NOMO-1 (cell line): ENCODE measurements around the gene CHURC1.

Experiments
- DNase-seq, 2 experiments: peaks; one replicate each; lab custom pipeline; 2025; ENCODE audit not compliant: unreplicated experiment in 2 of 2; lab: John Stamatoyannopoulos, UW

CHURC1 gene

GRCh38 chr14:64914237-64915028, at the start of gene CHURC1:
CHURC1 (plus strand) TSS chr14:64914455; CDS start chr14:64914496, 41 bp downstream.
- peak; percentile 92 to 94 for DNase-seq

- DNase-seq: no peak
Observed at GRCh38 chr14:64865109-64865508, 49.1 kb upstream of the CHURC1 start.

- no peak for DNase-seq
Observed at GRCh38 chr14:64865992-64866391, 48.3 kb upstream of the CHURC1 start.

GRCh38 chr14:64867182-64867581, 47.1 kb upstream of the CHURC1 start:
- no peak for DNase-seq

GRCh38 chr14:64868379-64868778, 45.9 kb upstream of the CHURC1 start:
- no peak for DNase-seq

- no peak for DNase-seq
Observed at GRCh38 chr14:64868841-64869240, 45.4 kb upstream of the CHURC1 start.

GRCh38 chr14:64870160-64870559, 44.1 kb upstream of the CHURC1 start:
- peak; percentile 31 to 42 for DNase-seq

GRCh38 chr14:64871344-64871743, 42.9 kb upstream of the CHURC1 start:
- DNase-seq: no peak

GRCh38 chr14:64873506-64874219, 40.6 kb upstream of the CHURC1 start:
- no peak for DNase-seq

- no peak for DNase-seq
Observed at GRCh38 chr14:64875350-64875749, 38.9 kb upstream of the CHURC1 start.

GRCh38 chr14:64877846-64878245, 36.4 kb upstream of the CHURC1 start:
- DNase-seq: no peak

- DNase-seq: no peak
Observed at GRCh38 chr14:64878837-64879634, 35.2 kb upstream of the CHURC1 start.

- DNase-seq: no peak
Observed at GRCh38 chr14:64879635-64880220, 34.5 kb upstream of the CHURC1 start, which contains the start of gene SPTB. SPTB (minus strand) TSS chr14:64879907; CDS start chr14:64823094, 56,813 bp downstream.

- DNase-seq: peak; percentile 22 to 36
Observed at GRCh38 chr14:64880221-64881121, 33.8 kb upstream of the CHURC1 start.

GRCh38 chr14:64885559-64885958, 28.7 kb upstream of the CHURC1 start:
- no peak for DNase-seq

- no peak for DNase-seq
Observed at GRCh38 chr14:64889352-64889751, 24.9 kb upstream of the CHURC1 start.

GRCh38 chr14:64891173-64891838, 22.9 kb upstream of the CHURC1 start:
- DNase-seq: peak in 1 of 2 experiments; percentile 13

- DNase-seq: peak in 1 of 2 experiments; percentile 68
Observed at GRCh38 chr14:64891839-64892375, 22.3 kb upstream of the CHURC1 start.

GRCh38 chr14:64899958-64900357, 14.3 kb upstream of the CHURC1 start:
- DNase-seq: no peak
